ENCODE measurements around the gene ZCCHC2. TPM values are rescaled to one million over a fixed set of nuclear protein-coding genes. Genes with fewer than 3 reads are reported as not detected.

The ZCCHC2 gene
- total RNA-seq, 1 donor from 2014 or later: 5.5 TPM

- H3K36me3 Mint-ChIP-seq: peaks cover 11% of the 10 kb centered on the region
- Histone ChIP-seq H3K4me1 (peaks cover 23% of the 10 kb centered on the region), H3K4me2 (no peak overlapping the region), H3K79me2 (ENCODE audit: low read depth) (peaks cover 31% of the 10 kb centered on the region), H3K9me3 (ENCODE audit: low read depth) (no peaks in the 10 kb centered on the region), H4K20me1 (ENCODE audit: low read depth) (peaks cover 16% of the 10 kb centered on the region), H3K4me3 (no peak overlapping the region), H3K27ac (no peak overlapping the region), H3K27me3 (peaks cover 18% of the 10 kb centered on the region), H2AFZ (replicated peaks) (no peak overlapping the region), H3K36me3 (no peaks in the 10 kb centered on the region), H3K9ac (no peak overlapping the region), H3F3A (ENCODE audit: low read depth) (peaks cover 11% of the 10 kb centered on the region)
- no peak overlapping the region for H3K27ac Mint-ChIP-seq
- H3K9me3 Mint-ChIP-seq: no peaks in the 10 kb centered on the region
- peaks cover 22% of the 10 kb centered on the region for H3K4me1 Mint-ChIP-seq
- peaks cover 7% of the 10 kb centered on the region for H3K27me3 Mint-ChIP-seq (ENCODE audit: insufficient read depth, low read depth)
- no peak overlapping the region for H3K4me3 Mint-ChIP-seq
- no peak for TF ChIP-seq EZH2phosphoT487 (IDR thresholded peaks at IDR 0.05)
- no peak for TF ChIP-seq EZH2 (IDR thresholded peaks at IDR 0.05)
- TF ChIP-seq CTCF (IDR thresholded peaks at IDR 0.05): no peak
- DNase-seq (ENCODE audit: low spot score): no peak
Measured at GRCh38 chr18:62529597-62529996, 6.8 kb downstream of the ZCCHC2 start.

GRCh38 chr18:62531078-62531477 is 8.3 kb downstream of the ZCCHC2 start:
- H3K9ac ChIP-seq: no peak overlapping the region
- peaks cover 3% of the 10 kb centered on the region for H3K27me3 ChIP-seq
- Mint-ChIP-seq H3K9me3 (no peaks in the 10 kb centered on the region), H3K36me3 (peaks cover 14% of the 10 kb centered on the region), H3K27ac (no peak overlapping the region), H3K4me1 (peaks cover 10% of the 10 kb centered on the region), H3K4me3 (no peak overlapping the region), H3K27me3 (ENCODE audit: insufficient read depth, low read depth) (peaks cover under 1% of the 10 kb centered on the region)
- peaks cover 10% of the 10 kb centered on the region for H3K4me1 ChIP-seq
- no peak overlapping the region for H2AFZ ChIP-seq (replicated peaks)
- H3K4me3 ChIP-seq: no peak overlapping the region
- no peaks in the 10 kb centered on the region for H3K9me3 ChIP-seq (ENCODE audit: low read depth)
- H3K27ac ChIP-seq: no peak overlapping the region
- H3K79me2 ChIP-seq (ENCODE audit: low read depth): peaks cover 21% of the 10 kb centered on the region
- no peaks in the 10 kb centered on the region for H3F3A ChIP-seq (ENCODE audit: low read depth)
- DNase-seq (ENCODE audit: low spot score): no peak
- H4K20me1 ChIP-seq (ENCODE audit: low read depth): peaks cover under 1% of the 10 kb centered on the region
- H3K4me2 ChIP-seq: no peak overlapping the region
- no peaks in the 10 kb centered on the region for H3K36me3 ChIP-seq
- TF ChIP-seq EZH2phosphoT487 (IDR thresholded peaks at IDR 0.05): no peak
- TF ChIP-seq CTCF (IDR thresholded peaks at IDR 0.05): no peak
- TF ChIP-seq EZH2 (IDR thresholded peaks at IDR 0.05): no peak

GRCh38 chr18:62531931-62532330 is 9.1 kb downstream of the ZCCHC2 start:
- H3K9me3 Mint-ChIP-seq: no peaks in the 10 kb centered on the region
- TF ChIP-seq EZH2phosphoT487 (IDR thresholded peaks at IDR 0.05): no peak
- TF ChIP-seq EZH2 (IDR thresholded peaks at IDR 0.05): no peak
- TF ChIP-seq CTCF (IDR thresholded peaks at IDR 0.05): no peak
- H3K4me3 Mint-ChIP-seq: no peak overlapping the region

More at GRCh38 chr18:62531931-62532330, 9.1 kb downstream of the ZCCHC2 start:
- no peak overlapping the region for H3K9ac ChIP-seq
- no peak overlapping the region for H3K4me3 ChIP-seq
- peaks cover 19% of the 10 kb centered on the region for H3K79me2 ChIP-seq (ENCODE audit: low read depth)
- Mint-ChIP-seq H3K27ac (no peak overlapping the region), H3K36me3 (peaks cover 14% of the 10 kb centered on the region), H3K4me1 (peaks cover 7% of the 10 kb centered on the region), H3K27me3 (ENCODE audit: insufficient read depth, low read depth) (no peaks in the 10 kb centered on the region)
- H3K27me3 ChIP-seq: no peaks in the 10 kb centered on the region
- H4K20me1 ChIP-seq (ENCODE audit: low read depth): no peaks in the 10 kb centered on the region
- no peak for DNase-seq (ENCODE audit: low spot score)
- no peaks in the 10 kb centered on the region for H3F3A ChIP-seq (ENCODE audit: low read depth)
- H3K9me3 ChIP-seq (ENCODE audit: low read depth): no peaks in the 10 kb centered on the region
- H2AFZ ChIP-seq (replicated peaks): no peak overlapping the region
- H3K27ac ChIP-seq: no peak overlapping the region
- no peaks in the 10 kb centered on the region for H3K36me3 ChIP-seq
- H3K4me1 ChIP-seq: peaks cover 8% of the 10 kb centered on the region
- H3K4me2 ChIP-seq: no peak overlapping the region
